ENCODE measurements around the gene ZFPL1. TPM values are rescaled to one million over a fixed set of nuclear protein-coding genes. Genes with fewer than 3 reads are reported as not detected.

ZFPL1 gene
- total RNA-seq, 2 experiments from 2014 or later = 38.4 to 43.9 TPM

- Histone ChIP-seq H3K4me1 (ENCODE audit: insufficient read depth, low read length, poor library complexity, severe bottlenecking) (peaks cover 27% of the 10 kb centered on the region), H3K9me2 (ENCODE audit: insufficient read depth, low read length) (no peaks in the 10 kb centered on the region), H3K36me3 (ENCODE audit: insufficient read depth, low read length) (no peaks in the 10 kb centered on the region), H3K27ac (ENCODE audit: low read depth, low read length, poor library complexity, severe bottlenecking) (no peak overlapping the region), H3K79me2 (ENCODE audit: insufficient read depth, low read depth, low read length) (no peaks in the 10 kb centered on the region), H4K20me1 (ENCODE audit: insufficient read depth, low read length) (no peaks in the 10 kb centered on the region), H3K4me2 (ENCODE audit: low read length) (no peak overlapping the region), H2AFZ (ENCODE audit: low read length) (no peak overlapping the region), H3K4me3 (ENCODE audit: low read depth, low read length, poor library complexity, severe bottlenecking) (no peak overlapping the region), H3K9me3 (ENCODE audit: low read length) (no peaks in the 10 kb centered on the region)
- TF ChIP-seq CTCF (conservative IDR thresholded peaks at IDR 0.05; ENCODE audit: low read length) = no peak
- no peak for TF ChIP-seq EZH2phosphoT487 (IDR thresholded peaks at IDR 0.05; ENCODE audit: borderline replicate concordance, low read depth, low read length)
- BruUV-seq (replicated peaks) = no TSS peak
- ChIA-PET CTCF (ENCODE audit: unreplicated experiment) (no interaction called here), POLR2A (no interaction called here)
- DNase-seq (ENCODE audit: low spot score) = no peak
- intact Hi-C loops (cut with micrococcal nuclease; ENCODE audit: unreplicated experiment) = no loop called here
These were observed 20.5 kb upstream of the ZFPL1 start for GRCh38 chr11:65063532-65063931.

- no peak overlapping the region for H3K27ac ChIP-seq (ENCODE audit: low read depth, low read length, poor library complexity, severe bottlenecking)
- no peak for TF ChIP-seq CTCF (conservative IDR thresholded peaks at IDR 0.05; ENCODE audit: low read length)
- no peak for TF ChIP-seq EZH2phosphoT487 (IDR thresholded peaks at IDR 0.05; ENCODE audit: borderline replicate concordance, low read depth, low read length)
- no TSS peak for BruUV-seq (replicated peaks)
- CTCF ChIA-PET (ENCODE audit: unreplicated experiment) = no interaction called here
- POLR2A ChIA-PET = interaction anchor here (0.8 kb wide), 1 partner anchor 66 kb away, joined by 4 read pairs; no protein-coding TSS in a partner anchor
- no peak for DNase-seq (ENCODE audit: low spot score)
- no peak overlapping the region for H3K4me3 ChIP-seq (ENCODE audit: low read depth, low read length, poor library complexity, severe bottlenecking)
- H3K4me2 ChIP-seq (ENCODE audit: low read length) = no peak overlapping the region
- H3K9me3 ChIP-seq (ENCODE audit: low read length) = no peaks in the 10 kb centered on the region
- no peaks in the 10 kb centered on the region for H3K36me3 ChIP-seq (ENCODE audit: insufficient read depth, low read length)
- peaks cover 24% of the 10 kb centered on the region for H3K4me1 ChIP-seq (ENCODE audit: insufficient read depth, low read length, poor library complexity, severe bottlenecking)
- no peaks in the 10 kb centered on the region for H4K20me1 ChIP-seq (ENCODE audit: insufficient read depth, low read length)
- no peak overlapping the region for H2AFZ ChIP-seq (ENCODE audit: low read length)
- no peaks in the 10 kb centered on the region for H3K79me2 ChIP-seq (ENCODE audit: insufficient read depth, low read depth, low read length)
- no peaks in the 10 kb centered on the region for H3K9me2 ChIP-seq (ENCODE audit: insufficient read depth, low read length)
- intact Hi-C loops (cut with micrococcal nuclease; ENCODE audit: unreplicated experiment) = no loop called here
These were observed 19.2 kb upstream of the ZFPL1 start for GRCh38 chr11:65064847-65065240.

- ChIA-PET CTCF (ENCODE audit: unreplicated experiment) (no interaction called here), POLR2A (interaction anchor here (0.6 to 0.7 kb wide), 2 partner anchors 48 to 124 kb away, joined by 3 to 4 read pairs; no protein-coding TSS in a partner anchor)
- Histone ChIP-seq H3K4me3 (ENCODE audit: low read depth, low read length, poor library complexity, severe bottlenecking) (no peak overlapping the region), H3K4me2 (ENCODE audit: low read length) (no peak overlapping the region), H3K79me2 (ENCODE audit: insufficient read depth, low read depth, low read length) (no peaks in the 10 kb centered on the region), H3K9me2 (ENCODE audit: insufficient read depth, low read length) (no peaks in the 10 kb centered on the region), H2AFZ (ENCODE audit: low read length) (no peak overlapping the region), H3K4me1 (ENCODE audit: insufficient read depth, low read length, poor library complexity, severe bottlenecking) (peaks cover 14% of the 10 kb centered on the region), H3K27ac (ENCODE audit: low read depth, low read length, poor library complexity, severe bottlenecking) (no peak overlapping the region), H3K9me3 (ENCODE audit: low read length) (no peaks in the 10 kb centered on the region), H4K20me1 (ENCODE audit: insufficient read depth, low read length) (no peaks in the 10 kb centered on the region), H3K36me3 (ENCODE audit: insufficient read depth, low read length) (no peaks in the 10 kb centered on the region)
- intact Hi-C loops (cut with micrococcal nuclease; ENCODE audit: unreplicated experiment) = no loop called here
- no peak for DNase-seq (ENCODE audit: low spot score)
- no peak for TF ChIP-seq EZH2phosphoT487 (IDR thresholded peaks at IDR 0.05; ENCODE audit: borderline replicate concordance, low read depth, low read length)
- no peak for TF ChIP-seq CTCF (conservative IDR thresholded peaks at IDR 0.05; ENCODE audit: low read length)
- BruUV-seq (replicated peaks) = no TSS peak
These were observed 18.2 kb upstream of the ZFPL1 start for GRCh38 chr11:65065851-65066250.
